ENCODE data around the gene GALNT18. TPM values are rescaled to one million over a fixed set of nuclear protein-coding genes. Genes with fewer than 3 reads are reported as not detected.

Gene GALNT18
- polyA plus RNA-seq, 6 donors from 2014 or later = not detected

DNA sequence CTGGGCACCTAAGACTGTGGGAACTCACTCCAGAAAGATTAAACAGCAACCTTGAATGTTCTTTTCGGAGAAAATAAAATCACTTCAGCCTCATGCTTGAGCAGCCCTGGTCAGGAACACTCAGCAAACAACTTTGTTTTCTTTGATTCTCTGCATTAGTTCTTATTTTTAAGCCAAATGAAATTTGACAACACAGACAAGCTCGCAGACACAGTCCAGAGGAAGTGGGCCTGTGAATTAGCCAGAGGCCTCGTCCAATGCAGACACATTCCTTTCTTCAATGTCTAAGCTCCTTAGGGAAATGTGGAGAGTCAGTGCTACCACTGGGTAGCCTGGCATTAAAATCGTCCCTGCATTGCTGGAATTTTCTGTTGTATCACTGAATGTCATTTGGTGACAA lies 205.9 kb downstream of the GALNT18 start:
- H3K4me3 Mint-ChIP-seq = no peak overlapping the region
- H3K27ac Mint-ChIP-seq = no peak overlapping the region
- peaks cover 32 to 55% (median 44%) of the 10 kb centered on the region in 3 donors for H3K27me3 Mint-ChIP-seq
- no peaks in the 10 kb centered on the region for H3K36me3 Mint-ChIP-seq
- no peaks in the 10 kb centered on the region for H3K4me1 Mint-ChIP-seq
- ATAC-seq (ENCODE audit: low read depth in 2 of 2) (no peak), DNase-seq (no peak)
- peaks cover 0 to 5% (median 0%) of the 10 kb centered on the region in 7 donors for H3K9me3 Mint-ChIP-seq

DNA sequence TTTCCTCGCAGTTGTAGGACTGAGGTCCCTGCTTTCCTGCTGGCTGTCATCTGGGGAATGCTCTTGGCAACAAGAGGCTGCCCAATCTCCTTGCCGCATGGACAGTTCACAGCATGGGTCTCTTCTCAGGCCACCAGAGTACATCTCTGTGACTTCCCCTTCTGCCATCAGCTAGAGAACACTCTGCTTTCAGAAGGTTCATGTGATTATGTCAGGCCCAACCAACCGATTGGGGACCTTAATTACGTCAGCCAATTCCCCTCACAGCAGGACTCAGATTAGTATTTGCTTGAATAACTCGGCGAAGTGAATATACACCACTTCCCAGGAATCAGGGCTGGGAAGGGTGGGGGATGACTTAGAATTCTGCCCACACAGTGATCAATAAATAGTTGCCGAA lies 206.8 kb downstream of the GALNT18 start:
- Mint-ChIP-seq H3K27ac (no peak overlapping the region), H3K36me3 (no peaks in the 10 kb centered on the region), H3K4me3 (no peak overlapping the region), H3K27me3 (peaks cover 40 to 62% (median 50%) of the 10 kb centered on the region in 3 donors), H3K4me1 (no peaks in the 10 kb centered on the region), H3K9me3 (peaks cover 0 to 5% (median 0%) of the 10 kb centered on the region in 7 donors)
- ATAC-seq (ENCODE audit: low read depth in 2 of 2) (no peak), DNase-seq (no peak)

GRCh38 chr11:11413776-11414175 lies 208.0 kb downstream of the GALNT18 start:
- DNase-seq (no peak), ATAC-seq (ENCODE audit: low read depth in 2 of 2) (no peak)
- H3K27me3 Mint-ChIP-seq = peaks cover 43 to 70% (median 53%) of the 10 kb centered on the region in 3 donors
- no peaks in the 10 kb centered on the region for H3K4me1 Mint-ChIP-seq
- H3K27ac Mint-ChIP-seq = no peak overlapping the region
- H3K36me3 Mint-ChIP-seq = no peaks in the 10 kb centered on the region
- no peak overlapping the region for H3K4me3 Mint-ChIP-seq
- peaks cover 0 to 5% (median 0%) of the 10 kb centered on the region in 7 donors for H3K9me3 Mint-ChIP-seq

- Mint-ChIP-seq H3K36me3 (no peaks in the 10 kb centered on the region), H3K27me3 (peaks cover 29 to 61% (median 34%) of the 10 kb centered on the region in 3 donors), H3K4me1 (no peaks in the 10 kb centered on the region), H3K9me3 (peaks cover 0 to 3% (median 0%) of the 10 kb centered on the region in 7 donors), H3K27ac (no peak overlapping the region), H3K4me3 (no peak overlapping the region)
- no peak for DNase-seq
- ATAC-seq (ENCODE audit: low read depth in 2 of 2) = no peak
Measured at GRCh38 chr11:11411401-11411985, 210.3 kb downstream of the GALNT18 start.

- peaks cover 16 to 47% (median 26%) of the 10 kb centered on the region in 3 donors for H3K27me3 Mint-ChIP-seq
- H3K4me1 Mint-ChIP-seq = no peaks in the 10 kb centered on the region
- no peak overlapping the region for H3K27ac Mint-ChIP-seq
- H3K9me3 Mint-ChIP-seq = peaks cover 0 to 3% (median 0%) of the 10 kb centered on the region in 7 donors
- no peak for DNase-seq
- no peak overlapping the region for H3K4me3 Mint-ChIP-seq
- ATAC-seq (ENCODE audit: low read depth in 2 of 2) = no peak
- no peaks in the 10 kb centered on the region for H3K36me3 Mint-ChIP-seq
Measured at GRCh38 chr11:11409901-11410300, 211.9 kb downstream of the GALNT18 start.

GRCh38 chr11:11409224-11409623 lies 212.6 kb downstream of the GALNT18 start:
- peaks cover 0 to 3% (median 0%) of the 10 kb centered on the region in 7 donors for H3K9me3 Mint-ChIP-seq
- H3K4me3 Mint-ChIP-seq = no peak overlapping the region
- H3K36me3 Mint-ChIP-seq = no peaks in the 10 kb centered on the region
- H3K4me1 Mint-ChIP-seq = no peaks in the 10 kb centered on the region
- H3K27ac Mint-ChIP-seq = peak overlapping the region in 1 of 6 donors; percentile 43
- peaks cover 20 to 47% (median 30%) of the 10 kb centered on the region in 3 donors for H3K27me3 Mint-ChIP-seq
- ATAC-seq (ENCODE audit: low read depth in 2 of 2) (no peak), DNase-seq (no peak)

GRCh38 chr11:11408436-11409221 lies 213.2 kb downstream of the GALNT18 start:
- Mint-ChIP-seq H3K36me3 (no peaks in the 10 kb centered on the region), H3K4me1 (no peaks in the 10 kb centered on the region), H3K27ac (no peak overlapping the region), H3K4me3 (no peak overlapping the region), H3K27me3 (peaks cover 16 to 46% (median 25%) of the 10 kb centered on the region in 3 donors), H3K9me3 (no peaks in the 10 kb centered on the region)
- no peak for DNase-seq
- no peak for ATAC-seq (ENCODE audit: low read depth in 2 of 2)

DNA sequence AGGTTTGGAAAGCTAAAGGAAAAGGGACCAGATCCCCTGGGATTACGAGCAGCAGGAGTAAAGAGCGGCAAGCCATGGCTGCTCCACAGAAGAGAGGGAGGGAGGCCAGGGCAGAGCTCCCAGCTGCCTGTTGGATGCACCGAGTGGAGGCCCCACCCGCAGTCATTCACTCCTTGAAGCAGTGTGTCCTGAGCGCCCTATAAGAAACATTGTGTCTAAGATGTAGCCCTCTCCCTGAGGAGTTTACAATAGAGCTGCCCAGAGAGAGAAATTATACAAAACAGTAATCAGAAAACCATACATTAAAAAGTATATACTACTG lies 214.1 kb downstream of the GALNT18 start:
- Mint-ChIP-seq H3K4me3 (no peak overlapping the region), H3K27ac (no peak overlapping the region), H3K27me3 (peaks cover 19 to 43% (median 24%) of the 10 kb centered on the region in 3 donors), H3K9me3 (no peaks in the 10 kb centered on the region), H3K4me1 (no peaks in the 10 kb centered on the region), H3K36me3 (no peaks in the 10 kb centered on the region)
- ATAC-seq (ENCODE audit: low read depth in 2 of 2) = no peak
- no peak for DNase-seq

GRCh38 chr11:11407065-11407762 lies 214.6 kb downstream of the GALNT18 start:
- ATAC-seq (ENCODE audit: low read depth in 2 of 2) = no peak
- H3K4me3 Mint-ChIP-seq = no peak overlapping the region
- H3K4me1 Mint-ChIP-seq = no peaks in the 10 kb centered on the region
- H3K9me3 Mint-ChIP-seq = no peaks in the 10 kb centered on the region
- peaks cover 19 to 38% (median 24%) of the 10 kb centered on the region in 3 donors for H3K27me3 Mint-ChIP-seq
- H3K27ac Mint-ChIP-seq = no peak overlapping the region
- H3K36me3 Mint-ChIP-seq = no peaks in the 10 kb centered on the region
- DNase-seq = no peak

DNA sequence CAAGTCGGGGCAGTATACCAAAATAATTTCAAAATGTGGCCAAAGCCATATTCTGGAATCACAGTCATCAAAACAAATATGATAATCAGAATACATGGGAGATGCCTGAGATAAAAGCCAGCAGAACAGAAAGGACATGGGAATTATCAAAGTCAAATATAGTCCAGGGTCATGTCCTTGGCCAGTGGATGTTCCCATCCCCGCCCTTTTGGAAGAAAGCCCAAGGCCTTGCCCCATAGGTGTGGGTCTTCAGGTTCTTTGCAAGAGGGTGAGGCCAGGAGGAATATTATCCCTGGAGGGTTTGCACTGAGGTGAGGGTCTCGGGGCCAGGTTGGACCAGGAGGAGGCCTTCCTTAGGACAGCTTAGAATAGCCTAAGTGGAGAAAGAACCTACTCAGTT lies 215.2 kb downstream of the GALNT18 start:
- no peak for ATAC-seq (ENCODE audit: low read depth in 2 of 2)
- DNase-seq = no peak
- H3K27me3 Mint-ChIP-seq = peaks cover 19 to 35% (median 24%) of the 10 kb centered on the region in 3 donors

DNA sequence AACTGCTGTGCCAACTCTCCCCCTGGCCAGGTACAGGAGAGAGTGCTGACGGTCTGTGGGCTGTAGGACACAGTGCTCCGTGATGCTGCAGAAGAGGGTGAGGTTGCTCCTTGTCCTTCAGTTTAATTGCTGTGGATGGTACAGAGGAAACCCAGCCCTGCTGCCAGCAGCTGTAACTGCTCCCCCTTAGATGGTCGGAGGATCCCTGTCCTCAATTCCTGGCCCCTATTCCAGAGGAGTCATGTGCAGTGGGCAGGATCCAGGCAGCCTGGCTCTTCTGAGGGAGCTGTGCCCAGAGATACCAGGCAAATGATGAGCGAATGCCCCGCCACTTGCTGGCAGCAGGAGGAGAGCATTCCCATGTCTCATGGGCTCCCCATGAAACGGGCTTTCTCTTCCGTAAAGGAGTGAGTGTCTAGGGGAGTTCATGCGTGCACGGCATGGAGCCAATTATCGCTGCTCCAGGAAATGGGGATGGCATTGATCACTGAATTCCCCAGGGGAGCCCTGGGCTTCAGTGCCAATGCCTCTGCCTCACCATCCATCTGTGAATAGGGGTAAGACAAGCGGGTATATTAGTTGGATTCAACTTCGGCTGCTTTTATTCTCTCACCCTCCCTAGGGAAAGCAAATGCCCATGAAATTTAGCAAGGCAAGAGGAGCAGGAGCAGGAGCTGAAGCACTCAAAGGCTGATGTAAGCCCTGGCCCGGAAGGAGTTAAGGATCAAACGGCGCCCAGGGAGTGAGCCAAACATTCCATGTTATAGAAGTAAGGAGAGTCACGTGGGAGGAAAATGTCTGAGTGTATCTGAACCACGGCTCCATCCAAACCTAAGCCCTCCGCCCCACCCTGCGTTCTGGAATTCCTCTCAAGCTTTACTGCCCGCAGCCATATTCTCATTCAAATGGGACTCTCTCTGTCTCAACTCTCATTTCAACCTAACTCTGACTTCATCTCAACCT lies 217.8 kb downstream of the GALNT18 start:
- H3K4me3 Mint-ChIP-seq = no peak overlapping the region
- no peaks in the 10 kb centered on the region for H3K36me3 Mint-ChIP-seq
- H3K27ac Mint-ChIP-seq = peak overlapping the region in 1 of 6 donors; percentile 90
- ATAC-seq (ENCODE audit: low read depth in 2 of 2) (no peak), DNase-seq (no peak)
- no peaks in the 10 kb centered on the region for H3K4me1 Mint-ChIP-seq
- no peaks in the 10 kb centered on the region for H3K9me3 Mint-ChIP-seq
- H3K27me3 Mint-ChIP-seq = peaks cover 8 to 21% (median 12%) of the 10 kb centered on the region in 3 donors

More for the DNA sequence above, 215.2 kb downstream of the GALNT18 start:
- no peak overlapping the region for H3K27ac Mint-ChIP-seq
- no peak overlapping the region for H3K4me3 Mint-ChIP-seq
- no peaks in the 10 kb centered on the region for H3K4me1 Mint-ChIP-seq
- H3K9me3 Mint-ChIP-seq = no peaks in the 10 kb centered on the region
- H3K36me3 Mint-ChIP-seq = no peaks in the 10 kb centered on the region

DNA sequence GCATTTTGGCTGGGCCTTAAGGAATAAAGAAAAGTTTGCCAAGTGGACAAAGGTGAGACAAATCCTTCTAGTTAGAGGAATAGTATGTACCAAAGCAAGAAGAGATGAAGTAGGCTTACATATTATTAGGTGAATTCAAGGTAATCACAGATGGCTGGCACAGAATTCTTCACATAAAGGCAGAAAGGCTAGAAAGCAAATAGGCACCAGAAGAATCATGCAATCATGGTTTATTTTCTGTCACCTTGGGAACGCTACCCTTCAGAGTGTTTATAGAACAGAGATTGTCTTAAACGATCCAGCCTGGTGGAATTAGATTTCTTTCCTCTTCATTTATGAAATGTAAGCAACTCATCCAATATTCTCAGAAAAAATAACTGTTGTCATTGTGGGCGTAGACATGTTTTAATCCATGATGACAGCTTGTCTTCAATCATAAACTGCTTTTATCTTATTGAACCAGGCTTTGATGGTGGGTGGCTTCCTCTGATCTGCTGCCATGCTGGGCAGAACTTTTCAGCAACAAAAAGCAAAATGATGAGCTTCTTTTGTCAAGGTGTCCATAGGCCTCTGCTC lies 219.8 kb downstream of the GALNT18 start:
- no peaks in the 10 kb centered on the region for H3K9me3 Mint-ChIP-seq
- H3K27ac Mint-ChIP-seq = no peak overlapping the region
- no peak overlapping the region for H3K4me3 Mint-ChIP-seq
- no peaks in the 10 kb centered on the region for H3K4me1 Mint-ChIP-seq
- DNase-seq = no peak
- peaks cover 8 to 21% (median 12%) of the 10 kb centered on the region in 3 donors for H3K27me3 Mint-ChIP-seq
- H3K36me3 Mint-ChIP-seq = no peaks in the 10 kb centered on the region
- ATAC-seq (ENCODE audit: low read depth in 2 of 2) = no peak

All from naive B cell (primary cell).